NCI-H2196 (cell line): Measurements from ENCODE around the gene SKP1.
A peak's percentile ranks its signal among the peaks of the same experiment; 100 is the strongest.
"Not testable (repeated sequence)": the region's sequence is repeated elsewhere in the genome, so short reads cannot be mapped to it uniquely, and the experiment has no call there.

ENCODE experiments used
- DNase-seq: peaks from one replicate; lab custom pipeline; 2025; ENCODE audit not compliant: unreplicated experiment; lab: John Stamatoyannopoulos, UW

The SKP1 gene

GRCh38 chr5:134176511-134177368 lies at the start of gene SKP1:
Gene SKP1 (minus strand): TSS chr5:134176950. CDS start chr5:134174022, 2,928 bp downstream.
- DNase-seq, result peak; percentile 82

GRCh38 chr5:134225780-134226440 lies 49.2 kb upstream of the SKP1 start, which contains the start of gene PPP2CA:
Gene PPP2CA (minus strand): TSS chr5:134226073. CDS start chr5:134225861, 212 bp downstream.
- DNase-seq, result peak; percentile 97

DNA sequence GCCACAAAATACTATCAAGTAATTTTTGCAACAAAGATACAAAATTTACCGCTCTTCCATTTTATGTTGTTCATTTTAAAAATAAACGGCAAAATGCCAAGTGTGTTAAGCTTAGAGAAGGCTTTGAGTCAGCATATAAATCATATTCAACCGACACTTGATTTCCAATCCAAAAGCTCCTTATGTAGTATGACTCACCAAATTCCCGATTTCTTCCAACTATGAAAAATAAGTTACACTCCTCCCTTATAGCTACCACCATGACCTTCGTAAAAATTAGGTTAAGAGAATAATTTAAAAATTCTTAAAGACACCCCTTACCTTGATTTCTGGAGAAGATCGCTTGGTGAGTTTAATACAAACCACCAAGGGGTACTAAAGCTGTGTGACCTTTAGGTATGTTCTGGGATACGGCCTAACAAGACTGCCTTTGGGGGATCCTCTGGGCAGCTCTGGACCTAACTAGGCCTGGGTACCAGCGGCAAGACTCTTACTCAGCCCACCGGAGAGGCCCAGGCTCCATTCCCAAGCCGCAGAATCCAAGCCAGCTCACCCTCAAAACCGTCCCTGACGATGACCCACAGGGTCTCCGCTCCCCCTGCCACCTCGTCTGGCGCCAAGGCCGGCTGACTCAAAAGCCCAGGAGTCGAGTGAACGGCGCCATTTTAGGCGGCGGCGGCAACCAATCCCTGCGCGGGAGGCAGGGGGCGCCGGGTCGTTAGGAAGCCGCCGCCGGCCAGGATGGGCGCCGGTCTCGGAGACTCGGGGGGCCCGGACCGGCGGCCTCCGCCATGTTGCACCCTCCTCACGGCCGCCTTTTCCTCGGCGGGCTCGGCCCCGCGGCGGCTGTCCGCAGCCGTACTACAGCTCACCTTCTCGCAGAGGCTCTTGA lies 48.4 kb upstream of the SKP1 start:
- DNase-seq, result peak; percentile 39

DNA sequence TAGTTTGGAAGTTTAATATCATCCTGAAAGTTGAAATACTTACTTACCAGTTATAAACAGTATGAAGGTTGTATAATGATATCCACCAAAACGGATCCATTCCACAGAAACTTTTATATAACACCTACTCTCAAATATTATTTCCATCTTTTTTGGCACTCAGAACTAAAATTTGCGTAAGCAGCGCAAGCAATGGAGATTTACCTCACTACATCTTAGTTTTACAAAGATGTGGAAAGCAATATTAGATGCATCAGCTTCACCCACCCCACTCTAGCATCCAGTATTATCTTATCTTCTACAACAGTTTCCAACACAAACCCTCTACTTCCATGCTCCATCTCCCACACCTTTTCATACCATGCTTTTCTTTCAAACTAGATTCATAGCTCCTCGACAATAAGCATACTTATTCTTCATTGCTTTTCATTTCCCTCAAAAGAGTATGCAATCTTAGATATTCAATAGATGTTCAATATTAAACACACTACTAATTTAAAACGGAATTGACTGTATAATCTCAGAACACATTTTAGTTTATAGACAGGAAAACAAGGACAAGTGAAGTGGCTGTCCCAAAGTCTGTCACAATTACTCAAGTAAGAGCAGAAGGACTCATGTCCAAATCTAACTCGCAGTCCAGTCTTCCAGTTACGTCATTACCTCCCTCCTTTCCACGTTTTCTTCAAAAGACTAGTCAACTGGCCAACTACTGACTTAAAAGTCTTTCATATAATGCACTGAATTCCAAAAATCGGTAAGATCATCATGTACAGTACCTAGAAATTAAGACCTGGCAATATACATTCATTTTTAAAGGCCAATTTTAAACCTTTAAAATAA lies 46.9 kb upstream of the SKP1 start:
- no peak for DNase-seq

- DNase-seq, result not testable (repeated sequence)
These were observed 44.9 kb upstream of the SKP1 start for GRCh38 chr5:134221690-134222089.

GRCh38 chr5:134215757-134216156 lies 39.0 kb upstream of the SKP1 start:
- DNase-seq, result no peak

- DNase-seq, result not testable (repeated sequence)
These were observed 34.7 kb upstream of the SKP1 start for GRCh38 chr5:134211263-134212031.

DNA sequence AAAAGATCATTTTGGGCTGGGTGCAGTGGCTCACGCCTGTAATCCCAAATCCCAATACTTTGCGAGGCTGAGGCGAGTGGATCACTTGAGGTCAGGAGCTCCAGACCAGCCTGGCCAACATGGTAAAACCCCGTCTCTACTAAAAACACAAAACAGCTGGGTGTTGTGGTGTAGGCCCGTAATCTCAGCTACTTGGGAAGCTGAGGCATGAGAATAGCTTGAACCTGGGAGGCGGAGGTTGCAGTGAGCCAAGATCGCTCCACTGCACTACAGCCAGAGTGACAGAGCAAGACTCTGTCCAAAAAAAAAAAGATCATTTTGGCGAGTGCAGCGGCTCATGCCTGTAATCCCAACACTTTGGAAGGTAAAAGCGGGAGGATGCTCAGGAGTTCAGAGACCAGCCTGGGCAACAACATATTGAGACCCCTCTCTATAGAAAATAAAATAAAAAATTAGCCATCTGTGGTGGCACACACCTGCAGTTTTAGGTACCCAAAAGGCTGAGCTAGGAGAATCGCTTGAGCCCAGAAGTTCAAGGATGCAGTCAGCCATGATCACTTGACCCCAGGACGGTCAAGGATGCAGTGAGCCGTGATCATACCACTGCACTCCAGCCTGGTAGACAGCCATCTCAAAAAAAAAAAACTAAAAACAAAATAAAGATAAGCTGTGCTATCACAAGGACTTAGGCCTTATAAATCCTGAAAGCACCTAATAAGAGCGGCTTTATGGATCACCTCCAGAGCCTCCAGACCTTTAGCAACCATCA lies 32.9 kb upstream of the SKP1 start:
- DNase-seq, result no peak

DNA sequence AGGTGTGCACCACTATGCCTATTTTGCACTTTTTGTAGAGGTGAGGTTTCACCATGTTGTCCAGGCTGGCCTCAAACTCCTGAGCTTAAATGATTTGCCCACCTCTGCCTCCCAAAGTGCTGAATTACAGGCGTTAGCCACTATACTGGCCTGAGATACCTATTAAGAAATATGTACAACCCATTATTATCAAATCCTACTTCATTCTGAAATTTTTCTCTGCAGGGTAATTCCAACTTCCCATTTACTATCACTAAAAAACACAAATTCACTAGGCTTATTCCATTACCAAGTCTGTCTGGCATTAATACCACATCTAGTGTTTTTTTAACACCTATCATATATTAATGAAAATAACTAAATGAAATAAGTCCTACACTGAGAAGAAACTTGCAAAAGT lies 30.9 kb upstream of the SKP1 start:
- no peak for DNase-seq

GRCh38 chr5:134206627-134207160 lies 29.9 kb upstream of the SKP1 start:
- DNase-seq, result no peak

- no peak for DNase-seq
These were observed 27.8 kb upstream of the SKP1 start for GRCh38 chr5:134204575-134204974.

- no peak for DNase-seq
These were observed 26.9 kb upstream of the SKP1 start for GRCh38 chr5:134203630-134204029.

DNA sequence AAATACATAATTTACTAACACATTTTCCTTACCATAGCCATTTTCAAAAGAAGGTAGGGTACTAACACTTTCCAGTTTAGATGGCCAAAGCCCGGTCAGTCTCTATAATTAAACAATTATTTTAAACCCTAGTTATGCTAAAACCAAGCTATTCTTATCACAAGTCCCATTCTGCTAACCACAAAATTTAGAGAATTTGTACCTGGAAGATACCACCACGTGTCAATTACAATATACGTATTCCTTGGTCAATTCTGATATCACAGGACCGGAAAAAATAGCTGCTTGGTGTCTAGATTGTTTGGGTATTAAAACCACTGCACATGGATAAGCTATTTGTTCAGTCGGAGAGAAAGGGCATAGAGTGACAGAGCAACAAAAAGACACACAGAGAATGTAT lies 18.9 kb upstream of the SKP1 start:
- no peak for DNase-seq

DNA sequence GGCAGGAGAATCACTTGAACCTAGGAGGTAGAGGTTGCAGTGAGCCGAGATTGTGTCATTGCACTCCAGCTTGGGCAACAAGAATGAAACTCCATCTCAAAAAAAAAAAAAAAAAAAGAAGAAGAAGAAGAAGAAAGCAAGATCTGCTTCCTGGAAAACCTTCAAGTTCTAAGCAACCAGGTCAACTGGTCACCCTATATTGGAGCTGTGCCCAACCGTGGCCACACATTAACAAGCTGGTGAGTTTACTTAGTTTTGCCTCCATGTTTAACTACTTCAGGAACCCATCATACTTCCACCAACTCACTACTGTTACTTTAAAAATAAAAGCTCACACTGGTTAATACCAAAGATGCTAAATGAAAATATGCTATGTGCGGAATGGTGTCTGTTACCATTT lies 12.3 kb upstream of the SKP1 start:
- no peak for DNase-seq

GRCh38 chr5:134188092-134188491 lies 11.3 kb upstream of the SKP1 start:
- no peak for DNase-seq

DNA sequence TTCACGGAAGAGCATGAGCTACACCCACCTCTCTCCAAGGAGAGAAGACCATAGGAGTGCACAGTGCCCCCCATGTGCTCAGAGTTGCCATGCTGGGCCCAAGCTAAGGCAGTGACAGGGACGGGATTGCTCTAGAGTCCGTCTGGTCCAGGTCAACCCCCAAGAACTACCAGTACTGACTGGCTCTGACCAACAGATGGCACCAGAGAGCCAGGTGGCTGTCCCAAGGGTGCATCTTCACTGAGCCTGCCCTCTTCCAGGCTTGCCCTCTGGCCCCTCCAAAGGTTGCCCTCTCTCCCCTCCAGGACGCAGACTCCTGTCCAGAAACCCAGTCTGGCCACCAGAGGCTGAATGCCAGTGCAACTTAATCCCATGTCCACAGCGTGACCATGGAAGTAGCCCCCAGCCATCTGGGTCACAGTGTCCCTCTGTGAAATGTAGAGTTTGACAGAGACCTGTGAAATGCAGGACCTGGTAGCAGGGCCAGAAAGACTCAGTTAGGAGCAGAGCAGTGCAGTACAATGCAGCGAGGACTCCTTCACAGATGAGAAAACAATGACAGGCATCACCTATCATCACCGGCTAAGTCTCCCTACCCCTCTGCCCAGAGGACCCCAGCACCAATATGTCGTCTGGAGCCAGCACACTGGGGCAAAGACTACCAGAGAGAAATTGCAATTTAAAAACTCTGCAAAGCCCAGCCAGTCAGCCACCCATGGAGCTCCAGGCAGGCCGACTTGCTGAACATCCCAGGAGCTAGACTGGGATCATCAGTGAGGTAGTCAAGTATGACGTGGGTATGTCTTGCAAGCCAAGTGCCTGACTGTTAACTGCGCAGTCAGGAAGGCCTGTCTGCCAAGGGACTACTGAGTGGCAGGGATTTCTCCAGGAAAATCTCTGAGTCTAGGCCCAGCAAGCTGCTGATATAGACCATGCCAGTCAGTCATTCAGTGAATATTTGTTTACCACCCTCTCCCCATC lies 7.7 kb upstream of the SKP1 start:
- peak; percentile 73 for DNase-seq

DNA sequence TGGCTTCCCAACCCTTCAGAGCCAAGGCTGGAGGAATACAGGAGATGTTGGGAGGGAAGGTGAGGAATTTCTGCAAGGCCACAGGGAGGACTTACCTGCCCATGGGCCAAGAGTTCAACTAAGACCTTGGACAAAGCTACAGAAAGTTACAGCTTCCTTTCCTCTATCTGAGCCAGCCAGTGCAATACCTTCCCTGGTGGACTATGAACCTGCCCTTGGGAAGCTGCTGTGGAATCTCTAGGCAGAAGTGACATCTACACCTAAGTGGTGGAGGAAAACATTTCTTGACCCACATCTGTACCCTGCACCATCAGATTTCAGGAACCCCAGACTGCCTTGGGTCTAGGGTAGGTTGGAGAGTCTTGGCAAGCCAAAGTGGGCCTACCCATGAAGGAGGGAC lies 6.7 kb upstream of the SKP1 start:
- DNase-seq, result no peak

GRCh38 chr5:134178096-134178419 lies 1.3 kb upstream of the SKP1 start:
- no peak for DNase-seq
